Sigmoid colon (tissue), 3 donors: ENCODE measurements around the gene CC2D2B.

Experiments used
- CTCF ChIP-seq, 4 experiments: fragments of 450-650 bp in 3 of 4; fragments of 200-600 bp in 1 of 4; IDR thresholded peaks; one replicate each; pipeline ENCODE4 v1.5.1; 2016 to 2019; ENCODE audit warnings: antibody characterized with exemption in 4 of 4, mild to moderate bottlenecking in 3 of 4, moderate library complexity in 2 of 4
- POLR2A ChIP-seq, 2 donors: fragments of 450-650 bp; IDR thresholded peaks; one replicate each; pipeline ENCODE4 v1.6.1; 2016; ENCODE audit warnings: antibody characterized with exemption in 2 of 2, mild to moderate bottlenecking in 2 of 2, moderate library complexity in 2 of 2

- TF ChIP-seq CTCF (IDR thresholded peaks at IDR 0.05) (no peak), POLR2A (IDR thresholded peaks at IDR 0.05) (no peak)
Measured at GRCh38 chr10:96041146-96041545, 133.4 kb downstream of the CC2D2B start.
